Pancreas (tissue), 10 donors: ENCODE results near the gene PCDHA12. TPM values are rescaled to one million over a fixed set of nuclear protein-coding genes. Genes with fewer than 3 reads are reported as not detected.
"Not testable (repeated sequence)": the region's sequence is repeated elsewhere in the genome, so short reads cannot be mapped to it uniquely, and the experiment has no call there.

Experiments used
- ATAC-seq, 4 donors: fragments of 200-7000 bp; cut with Tn5 transposase; one replicate each; pipeline versions ENCODE4 v1.8.0 to v1.9.1; 2020; ENCODE audit warnings: mild to moderate bottlenecking in 4 of 4, moderate library complexity in 4 of 4
- DNase-seq, 6 donors: peaks; one replicate each; pipeline ENCODE4 v3.0.0-alpha.2; 2020
- FAIRE-seq: peaks from 2 replicates; lab custom pipeline; 2012; peaks lifted over from hg19 to GRCh38; lab: Jason Lieb, UNC
- H3K27ac ChIP-seq, 4 donors: fragments of 200-600 bp; sonication (generic); 1 replicate in 3 of 4; 2 replicates in 1 of 4; pipeline versions ENCODE4 v1.5.0 to v1.8.0; 2020
- H3K27me3 ChIP-seq, 4 donors: fragments of 200-600 bp; one replicate each; pipeline ENCODE4 v1.8.0; 2021
- H3K36me3 ChIP-seq, 3 donors: fragments of 200-600 bp; sonication (generic) in 1 of 3; one replicate each; pipeline versions ENCODE4 v1.5.0 to v1.8.0; 2020 to 2021
- H3K4me1 ChIP-seq, 3 donors: fragments of 200-600 bp; one replicate each; pipeline ENCODE4 v1.8.0; 2021
- H3K4me3 ChIP-seq, 4 donors: fragments of 200-600 bp; sonication (generic) in 2 of 4; one replicate each; pipeline versions ENCODE4 v1.5.0 to v1.8.0; 2020 to 2021
- H3K9me3 ChIP-seq, 4 donors: fragments of 200-600 bp; one replicate each; pipeline ENCODE4 v1.8.0; 2021
- WGBS, 2 donors: extraction: QIAGEN DNeasy Blood & Tissue Kit; methylation state at CpG; one replicate each; pipeline ENCODE4 v1.1.7; 2013; 5-methylcytosine and 5-hydroxymethylcytosine counted together
- intact Hi-C, 3 donors: fragments of 100-400 bp; cut with DNase I; formaldehyde crosslinking; loops; one replicate each; pipeline versions ENCODE4 v1.11.1 to v1.14.2; 2022
- polyA plus RNA-seq, 2 donors: library from polyadenylated mRNA; stranded (reverse); fragments of 200-250 nt; gene quantifications; one replicate each; pipeline ENCODE4 v1.2.3, GENCODE V29; 2013
- total RNA-seq, 6 donors: library from RNA; stranded (reverse); fragmentation: NEBNext Ultra II Directional in 4 of 6; extraction: Animal tissue kit (Norgen Biotek cat#: 25700) in 4 of 6; gene quantifications; one replicate each; pipeline versions ENCODE4 v1.2.1 to v1.2.4, GENCODE V29; 2021 to 2023
- TF ChIP-seq, protein P1 (sequence below), 4 donors: fragments of 200-600 bp; sonication (generic) in 3 of 4; IDR thresholded peaks; one replicate each; pipeline versions ENCODE4 v1.5.0 to v1.8.0; 2021; ENCODE audit warnings: antibody characterized with exemption in 4 of 4
- donor health status: healthy with polysubstance abuse.
- donor health status: DM: no; HTN: no; CAD: no; lungs with moderate emphysema.
- donor health status: DM: no; HTN: no; CAD: no.
- donor health status: control.
- donor health status: control.
- donor health status: Bipolar disorder and iron deficiency.
- donor health status: DM: yes; HTN: yes; CAD: no.
- donor health status: DM: no; HTN: no; CAD: no.
- donor health status: DM: no; HTN: no; CAD: no.
- donor health status: DM: yes; HTN: yes; CAD: no.

The PCDHA12 gene, protein sequence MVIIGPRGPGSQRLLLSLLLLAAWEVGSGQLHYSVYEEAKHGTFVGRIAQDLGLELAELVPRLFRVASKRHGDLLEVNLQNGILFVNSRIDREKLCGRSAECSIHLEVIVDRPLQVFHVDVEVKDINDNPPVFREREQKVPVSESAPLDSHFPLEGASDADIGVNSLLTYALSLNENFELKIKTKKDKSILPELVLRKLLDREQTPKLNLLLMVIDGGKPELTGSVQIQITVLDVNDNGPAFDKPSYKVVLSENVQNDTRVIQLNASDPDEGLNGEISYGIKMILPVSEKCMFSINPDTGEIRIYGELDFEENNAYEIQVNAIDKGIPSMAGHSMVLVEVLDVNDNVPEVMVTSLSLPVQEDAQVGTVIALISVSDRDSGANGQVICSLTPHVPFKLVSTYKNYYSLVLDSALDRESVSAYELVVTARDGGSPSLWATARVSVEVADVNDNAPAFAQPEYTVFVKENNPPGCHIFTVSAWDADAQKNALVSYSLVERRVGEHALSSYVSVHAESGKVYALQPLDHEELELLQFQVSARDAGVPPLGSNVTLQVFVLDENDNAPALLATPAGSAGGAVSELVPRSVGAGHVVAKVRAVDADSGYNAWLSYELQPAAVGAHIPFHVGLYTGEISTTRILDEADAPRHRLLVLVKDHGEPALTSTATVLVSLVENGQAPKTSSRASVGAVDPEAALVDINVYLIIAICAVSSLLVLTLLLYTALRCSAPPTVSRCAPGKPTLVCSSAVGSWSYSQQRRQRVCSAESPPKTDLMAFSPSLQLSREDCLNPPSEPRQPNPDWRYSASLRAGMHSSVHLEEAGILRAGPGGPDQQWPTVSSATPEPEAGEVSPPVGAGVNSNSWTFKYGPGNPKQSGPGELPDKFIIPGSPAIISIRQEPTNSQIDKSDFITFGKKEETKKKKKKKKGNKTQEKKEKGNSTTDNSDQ
- 1 to 10 TPM in 4 of 6 donors, under 1 TPM in 2; 0.75 to 1.5 (median 1.3) TPM for total RNA-seq
- polyA plus RNA-seq = under 1 TPM; 0.42 to 0.54 TPM

DNA sequence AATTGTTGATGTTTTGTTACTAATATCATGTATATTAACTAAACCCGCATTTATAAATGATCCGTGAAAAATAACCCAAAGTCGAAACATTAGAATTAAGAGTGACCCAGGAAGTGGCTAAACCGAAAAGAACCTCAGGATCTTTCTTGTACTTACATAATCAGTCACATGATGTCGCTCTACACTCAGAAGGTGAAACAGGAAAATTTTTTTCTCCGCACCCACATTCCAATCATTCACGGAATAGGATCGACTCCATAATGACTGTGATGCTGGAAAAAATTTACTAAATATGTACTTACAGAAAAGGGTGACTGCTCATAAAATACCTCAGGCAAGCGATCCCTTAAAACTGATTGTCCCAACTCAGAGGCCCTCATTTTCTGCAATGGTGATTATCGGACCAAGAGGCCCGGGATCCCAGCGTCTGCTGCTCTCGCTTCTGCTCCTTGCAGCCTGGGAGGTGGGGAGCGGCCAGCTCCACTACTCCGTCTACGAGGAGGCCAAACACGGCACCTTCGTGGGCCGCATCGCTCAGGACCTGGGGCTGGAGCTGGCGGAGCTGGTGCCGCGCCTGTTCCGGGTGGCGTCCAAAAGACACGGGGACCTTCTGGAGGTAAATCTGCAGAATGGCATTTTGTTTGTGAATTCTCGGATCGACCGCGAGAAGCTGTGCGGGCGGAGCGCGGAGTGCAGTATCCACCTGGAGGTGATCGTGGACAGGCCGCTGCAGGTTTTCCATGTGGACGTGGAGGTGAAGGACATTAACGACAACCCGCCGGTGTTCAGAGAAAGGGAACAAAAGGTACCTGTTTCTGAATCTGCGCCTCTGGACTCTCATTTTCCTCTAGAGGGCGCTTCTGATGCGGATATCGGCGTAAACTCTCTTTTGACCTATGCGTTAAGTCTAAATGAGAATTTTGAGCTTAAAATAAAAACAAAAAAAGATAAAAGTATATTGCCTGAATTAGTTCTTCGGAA is at the start of gene PCDHA12:
Gene PCDHA12, plus strand, starts transcription at position 224 of the 981 bp plus-strand sequence. Its CDS starts 165 bp downstream, at position 389.
- Histone ChIP-seq H3K36me3 (no peaks in the 10 kb centered on the region), H3K4me3 (peak within 1 kb of the TSS in 2 of 4 donors; percentile 14 to 26), H3K9me3 (no peaks in the 10 kb centered on the region), H3K27ac (no peak within 1 kb of the TSS), H3K4me1 (no peaks in the 10 kb centered on the region), H3K27me3 (no peaks in the 10 kb centered on the region)
- no peak for FAIRE-seq
- ATAC-seq = peak; percentile 69 to 88 (median 76)
- DNase-seq = peak in 1 of 6 donors; percentile 31
- TF ChIP-seq, protein P1, sequence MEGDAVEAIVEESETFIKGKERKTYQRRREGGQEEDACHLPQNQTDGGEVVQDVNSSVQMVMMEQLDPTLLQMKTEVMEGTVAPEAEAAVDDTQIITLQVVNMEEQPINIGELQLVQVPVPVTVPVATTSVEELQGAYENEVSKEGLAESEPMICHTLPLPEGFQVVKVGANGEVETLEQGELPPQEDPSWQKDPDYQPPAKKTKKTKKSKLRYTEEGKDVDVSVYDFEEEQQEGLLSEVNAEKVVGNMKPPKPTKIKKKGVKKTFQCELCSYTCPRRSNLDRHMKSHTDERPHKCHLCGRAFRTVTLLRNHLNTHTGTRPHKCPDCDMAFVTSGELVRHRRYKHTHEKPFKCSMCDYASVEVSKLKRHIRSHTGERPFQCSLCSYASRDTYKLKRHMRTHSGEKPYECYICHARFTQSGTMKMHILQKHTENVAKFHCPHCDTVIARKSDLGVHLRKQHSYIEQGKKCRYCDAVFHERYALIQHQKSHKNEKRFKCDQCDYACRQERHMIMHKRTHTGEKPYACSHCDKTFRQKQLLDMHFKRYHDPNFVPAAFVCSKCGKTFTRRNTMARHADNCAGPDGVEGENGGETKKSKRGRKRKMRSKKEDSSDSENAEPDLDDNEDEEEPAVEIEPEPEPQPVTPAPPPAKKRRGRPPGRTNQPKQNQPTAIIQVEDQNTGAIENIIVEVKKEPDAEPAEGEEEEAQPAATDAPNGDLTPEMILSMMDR (IDR thresholded peaks at IDR 0.05) = no peak
- 13 to 16% methylated on average over 42 to 47 of the region's 47 CpGs for WGBS, 2 donors
- intact Hi-C loops = loop anchor here in 1 of 3 donors (10.0 kb wide), 1 partner anchor 169 kb away; no protein-coding TSS in a partner anchor

DNA sequence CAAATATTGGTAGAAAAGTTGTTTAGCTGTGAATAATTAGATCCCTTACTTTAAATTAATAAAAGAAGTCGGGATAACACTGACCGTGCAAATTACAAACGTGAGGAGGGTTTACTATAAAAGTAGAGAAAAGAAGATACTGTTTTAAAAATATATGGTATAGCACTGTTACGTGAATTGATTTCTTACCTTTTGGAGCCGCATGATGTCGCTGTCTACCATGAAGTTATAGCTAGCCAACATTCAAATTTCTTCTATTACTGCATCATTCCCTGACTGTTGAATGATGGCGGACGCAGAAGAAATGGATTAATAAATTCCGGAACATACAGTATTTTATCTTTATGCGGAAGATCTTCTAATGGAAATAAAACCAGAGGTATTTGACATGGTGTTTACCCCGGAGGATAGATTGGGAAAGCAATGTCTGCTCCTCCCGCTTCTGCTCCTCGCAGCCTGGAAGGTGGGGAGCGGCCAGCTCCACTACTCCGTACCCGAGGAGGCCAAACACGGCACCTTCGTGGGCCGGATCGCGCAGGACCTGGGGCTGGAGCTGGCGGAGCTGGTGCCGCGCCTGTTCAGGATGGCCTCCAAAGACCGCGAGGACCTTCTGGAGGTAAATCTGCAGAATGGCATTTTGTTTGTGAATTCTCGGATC is 47.3 kb upstream of the PCDHA12 start, which contains the start of gene PCDHA6:
Gene PCDHA6, plus strand, starts transcription at position 257 of the 658 bp plus-strand sequence. Its CDS starts 132 bp downstream, at position 389.
- TF ChIP-seq, protein P1 (IDR thresholded peaks at IDR 0.05) = no peak
- DNase-seq (peak in 1 of 6 donors; percentile 33), ATAC-seq (peak in 2 of 4 donors; percentile 72 to 80), FAIRE-seq (no peak)
- intact Hi-C loops = no loop called here
- peak within 1 kb of the TSS in 2 of 4 donors; percentile 13 to 20 for H3K4me3 ChIP-seq
- 17% methylated on average over 27 of the region's 27 CpGs for WGBS, 2 donors
- no peaks in the 10 kb centered on the region for H3K36me3 ChIP-seq
- no peak within 1 kb of the TSS for H3K27ac ChIP-seq
- H3K27me3 ChIP-seq = no peaks in the 10 kb centered on the region
- H3K4me1 ChIP-seq = no peaks in the 10 kb centered on the region
- H3K9me3 ChIP-seq = no peaks in the 10 kb centered on the region

DNA sequence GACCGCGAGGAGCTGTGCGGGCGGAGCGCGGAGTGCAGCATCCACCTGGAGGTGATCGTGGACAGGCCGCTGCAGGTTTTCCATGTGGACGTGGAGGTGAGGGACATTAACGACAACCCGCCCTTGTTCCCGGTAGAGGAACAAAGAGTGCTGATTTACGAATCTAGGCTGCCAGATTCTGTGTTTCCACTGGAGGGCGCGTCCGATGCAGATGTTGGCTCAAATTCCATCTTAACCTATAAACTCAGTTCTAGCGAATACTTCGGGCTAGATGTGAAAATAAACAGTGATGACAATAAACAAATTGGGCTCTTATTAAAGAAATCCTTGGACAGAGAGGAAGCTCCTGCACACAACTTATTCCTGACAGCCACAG is 46.8 kb upstream of the PCDHA12 start:
- H3K27me3 ChIP-seq = no peaks in the 10 kb centered on the region
- DNase-seq (no peak), FAIRE-seq (no peak), ATAC-seq (peak in 3 of 4 donors; percentile 43 to 48 (median 46))
- TF ChIP-seq, protein P1 (IDR thresholded peaks at IDR 0.05) = no peak
- peak overlapping the region in 2 of 4 donors; percentile 13 to 20 for H3K4me3 ChIP-seq
- no peaks in the 10 kb centered on the region for H3K4me1 ChIP-seq
- intact Hi-C loops = no loop called here
- no peaks in the 10 kb centered on the region for H3K36me3 ChIP-seq
- 20 to 21% methylated on average over 12 to 18 of the region's 18 CpGs for WGBS, 2 donors
- H3K9me3 ChIP-seq = no peaks in the 10 kb centered on the region
- H3K27ac ChIP-seq = no peak overlapping the region

DNA sequence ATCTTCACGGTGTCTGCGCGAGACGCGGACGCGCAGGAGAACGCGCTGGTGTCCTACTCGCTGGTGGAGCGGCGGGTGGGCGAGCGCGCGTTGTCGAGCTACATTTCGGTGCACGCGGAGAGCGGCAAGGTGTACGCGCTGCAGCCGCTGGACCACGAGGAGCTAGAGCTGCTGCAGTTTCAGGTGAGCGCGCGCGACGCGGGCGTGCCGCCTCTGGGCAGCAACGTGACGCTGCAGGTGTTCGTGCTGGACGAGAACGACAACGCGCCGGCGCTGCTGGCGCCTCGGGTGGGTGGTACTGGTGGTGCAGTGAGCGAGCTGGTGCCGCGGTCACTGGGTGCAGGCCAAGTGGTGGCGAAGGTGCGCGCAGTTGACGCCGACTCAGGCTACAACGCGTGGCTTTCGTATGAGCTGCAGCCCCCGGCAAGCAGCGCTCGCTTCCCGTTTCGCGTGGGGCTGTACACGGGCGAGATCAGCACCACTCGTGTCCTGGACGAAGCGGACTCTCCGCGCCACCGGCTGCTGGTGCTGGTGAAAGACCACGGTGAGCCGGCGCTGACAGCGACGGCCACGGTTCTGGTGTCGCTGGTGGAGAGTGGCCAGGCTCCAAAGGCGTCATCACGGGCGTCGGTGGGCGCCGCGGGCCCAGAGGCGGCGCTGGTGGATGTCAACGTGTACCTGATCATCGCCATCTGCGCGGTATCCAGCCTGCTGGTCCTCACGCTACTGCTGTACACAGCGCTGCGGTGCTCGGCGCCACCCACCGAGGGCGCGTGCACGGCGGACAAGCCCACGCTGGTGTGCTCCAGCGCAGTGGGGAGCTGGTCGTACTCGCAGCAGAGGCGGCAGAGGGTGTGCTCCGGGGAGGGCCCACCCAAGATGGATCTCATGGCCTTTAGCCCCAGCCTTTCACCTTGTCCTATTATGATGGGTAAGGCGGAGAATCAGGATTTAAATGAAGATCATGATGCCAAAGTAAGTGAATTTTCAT is 45.3 kb upstream of the PCDHA12 start:
- H3K9me3 ChIP-seq, H3K36me3 ChIP-seq, H3K4me3 ChIP-seq, H3K27me3 ChIP-seq, FAIRE-seq, intact Hi-C loops, ATAC-seq, H3K27ac ChIP-seq, H3K4me1 ChIP-seq: not testable (repeated sequence)
- DNase-seq = peak in 1 of 6 donors; percentile 41
- WGBS, 2 donors = 32 to 33% methylated on average over 100 to 106 of the region's 106 CpGs
